HEK293T (cell line): ENCODE data around the gene FAM110C.

Source experiments
- CTCF ChIA-PET: fragments of 350-600 bp; formaldehyde crosslinking; extraction: SDS; loops from one replicate; lab custom pipeline; 2021; ENCODE audit warnings: antibody characterized with exemption, inconsistent platforms; lab: Yijun Ruan, JAX
- POLR2A ChIA-PET: fragments of 350-600 bp; formaldehyde crosslinking; extraction: SDS; loops from one replicate; lab custom pipeline; 2020; ENCODE audit warnings: antibody characterized with exemption, inconsistent platforms; lab: Yijun Ruan, JAX
- DNase-seq: peaks from one replicate; pipeline ENCODE4 v3.0.0; 2012; ENCODE audit warnings: mixed read lengths; ENCODE audit errors: extremely low spot score
- ARNT ChIP-seq: fragments of 450-650 bp; IDR thresholded peaks from 2 replicates; pipeline ENCODE4 v1.6.1; 2017; ENCODE audit warnings: mild to moderate bottlenecking
- BHLHE40 ChIP-seq: fragments of 450-650 bp; IDR thresholded peaks from 2 replicates; pipeline ENCODE4 v1.6.1; 2016; ENCODE audit warnings: mild to moderate bottlenecking, moderate library complexity, borderline replicate concordance
- CTBP1 ChIP-seq: fragments of 450-650 bp; IDR thresholded peaks from 2 replicates; pipeline ENCODE4 v1.6.1; 2016; ENCODE audit warnings: borderline replicate concordance
- ELF4 ChIP-seq: fragments of 450-650 bp; IDR thresholded peaks from 2 replicates; pipeline ENCODE4 v1.6.1; 2017; ENCODE audit warnings: antibody characterized with exemption
- FOXA1 ChIP-seq: fragments of 450-650 bp; IDR thresholded peaks from 2 replicates; pipeline ENCODE4 v1.6.1; 2016; ENCODE audit warnings: mild to moderate bottlenecking
- FOXK2 ChIP-seq: fragments of 450-650 bp; IDR thresholded peaks from 2 replicates; pipeline ENCODE4 v1.6.1; 2016; ENCODE audit warnings: mild to moderate bottlenecking
- FOXM1 ChIP-seq: fragments of 450-650 bp; IDR thresholded peaks from 2 replicates; pipeline ENCODE4 v1.6.1; 2017; ENCODE audit warnings: mild to moderate bottlenecking, borderline replicate concordance
- HDGF ChIP-seq: fragments of 450-650 bp; IDR thresholded peaks from 2 replicates; pipeline ENCODE4 v1.6.1; 2017; ENCODE audit warnings: antibody characterized with exemption, borderline replicate concordance
- L3MBTL2 ChIP-seq: fragments of 450-650 bp; conservative IDR thresholded peaks from 2 replicates; pipeline ENCODE4 v1.6.1; 2016; ENCODE audit warnings: mild to moderate bottlenecking
- LEF1 ChIP-seq: fragments of 450-650 bp; IDR thresholded peaks from 2 replicates; pipeline ENCODE4 v1.6.1; 2017; ENCODE audit warnings: mild to moderate bottlenecking, borderline replicate concordance
- NFRKB ChIP-seq: fragments of 450-650 bp; IDR thresholded peaks from 2 replicates; pipeline ENCODE4 v1.6.1; 2016; ENCODE audit warnings: mild to moderate bottlenecking, moderate library complexity
- SP1 ChIP-seq: fragments of 450-650 bp; IDR thresholded peaks from 2 replicates; pipeline ENCODE4 v1.6.1; 2017
- SUZ12 ChIP-seq: fragments of 450-650 bp; IDR thresholded peaks from 2 replicates; pipeline ENCODE4 v1.6.1; 2016; ENCODE audit warnings: mild to moderate bottlenecking
- TARDBP ChIP-seq: fragments of 450-650 bp; IDR thresholded peaks from 2 replicates; pipeline ENCODE4 v1.6.1; 2016
- ZNF384 ChIP-seq: fragments of 450-650 bp; IDR thresholded peaks from 2 replicates; pipeline ENCODE4 v1.6.1; 2016
- TF ChIP-seq, protein P1 (sequence below): fragments of 450-650 bp; IDR thresholded peaks from 2 replicates; pipeline ENCODE4 v1.6.1; 2016

The FAM110C gene

GRCh38 chr2:46131-46470, 204 bp downstream of the FAM110C start:
- CTCF ChIA-PET = no interaction called here
- POLR2A ChIA-PET = no interaction called here
- no peak for TF ChIP-seq ELF4
- TF ChIP-seq LEF1 = no peak
- TF ChIP-seq CTBP1 = no peak
- no peak for TF ChIP-seq SUZ12
- TF ChIP-seq L3MBTL2 = no peak
- no peak for TF ChIP-seq NFRKB
- no peak for TF ChIP-seq BHLHE40
- no peak for TF ChIP-seq FOXM1
- no peak for TF ChIP-seq TARDBP
- no peak for TF ChIP-seq SP1
- no peak for TF ChIP-seq ARNT
- TF ChIP-seq ZNF384 = no peak
- TF ChIP-seq FOXA1 = no peak
- TF ChIP-seq, protein P1, sequence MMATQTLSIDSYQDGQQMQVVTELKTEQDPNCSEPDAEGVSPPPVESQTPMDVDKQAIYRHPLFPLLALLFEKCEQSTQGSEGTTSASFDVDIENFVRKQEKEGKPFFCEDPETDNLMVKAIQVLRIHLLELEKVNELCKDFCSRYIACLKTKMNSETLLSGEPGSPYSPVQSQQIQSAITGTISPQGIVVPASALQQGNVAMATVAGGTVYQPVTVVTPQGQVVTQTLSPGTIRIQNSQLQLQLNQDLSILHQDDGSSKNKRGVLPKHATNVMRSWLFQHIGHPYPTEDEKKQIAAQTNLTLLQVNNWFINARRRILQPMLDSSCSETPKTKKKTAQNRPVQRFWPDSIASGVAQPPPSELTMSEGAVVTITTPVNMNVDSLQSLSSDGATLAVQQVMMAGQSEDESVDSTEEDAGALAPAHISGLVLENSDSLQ = no peak
- no peak for TF ChIP-seq HDGF
- no peak for TF ChIP-seq FOXK2
- no peak for DNase-seq

DNA sequence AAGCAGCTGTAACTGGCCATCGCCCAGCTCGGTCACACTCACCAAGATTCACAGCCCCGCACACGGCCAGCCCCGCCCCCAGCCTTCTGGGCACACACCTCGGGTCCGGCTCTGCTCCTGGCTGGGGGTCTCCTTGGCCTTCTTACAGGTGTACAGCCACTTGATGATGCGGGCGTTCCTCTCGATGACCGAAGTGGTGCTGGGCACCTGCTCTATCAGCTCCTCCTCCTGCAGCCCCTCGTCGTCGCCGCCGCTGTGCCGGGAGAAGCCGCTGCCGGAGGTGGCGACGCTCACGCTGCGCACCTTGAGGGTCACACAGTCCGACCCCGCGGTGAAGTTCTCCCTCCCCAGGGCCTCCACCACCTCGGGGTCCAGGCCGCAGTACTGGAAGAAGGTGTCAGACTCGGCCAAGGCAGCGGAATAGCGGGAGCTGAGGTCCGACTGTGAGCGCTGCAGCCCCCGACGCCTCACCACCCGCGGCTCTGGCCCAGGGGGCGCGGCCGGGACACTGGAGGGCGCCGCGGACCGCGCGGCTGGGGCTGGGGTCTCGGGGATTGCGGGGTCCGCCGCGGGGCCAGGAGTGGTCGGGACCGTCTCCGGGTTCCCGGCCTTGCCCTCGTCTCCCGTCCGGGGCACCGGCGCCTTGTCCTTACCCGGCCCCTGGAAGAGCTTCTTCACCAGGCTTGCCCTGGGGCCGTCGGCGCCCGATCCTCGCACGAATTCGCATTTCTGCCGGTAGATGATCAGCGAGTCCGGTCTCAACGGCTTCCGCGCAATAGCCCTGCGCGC, 769 bp downstream of the FAM110C start:
- POLR2A ChIA-PET = no interaction called here
- TF ChIP-seq ARNT (no peak), L3MBTL2 (no peak), FOXK2 (no peak), LEF1 (no peak), TARDBP (no peak), NFRKB (no peak), FOXM1 (no peak), BHLHE40 (no peak), ZNF384 (no peak)
- CTCF ChIA-PET = no interaction called here
- DNase-seq = no peak

- ChIA-PET POLR2A (no interaction called here), CTCF (no interaction called here)
- DNase-seq = no peak
- TF ChIP-seq NFRKB (no peak), FOXK2 (no peak), SUZ12 (no peak), ARNT (no peak), ZNF384 (no peak), LEF1 (no peak), FOXA1 (no peak), L3MBTL2 (no peak), TARDBP (no peak)
Measured at GRCh38 chr2:44748-45341, 1.5 kb downstream of the FAM110C start.

DNA sequence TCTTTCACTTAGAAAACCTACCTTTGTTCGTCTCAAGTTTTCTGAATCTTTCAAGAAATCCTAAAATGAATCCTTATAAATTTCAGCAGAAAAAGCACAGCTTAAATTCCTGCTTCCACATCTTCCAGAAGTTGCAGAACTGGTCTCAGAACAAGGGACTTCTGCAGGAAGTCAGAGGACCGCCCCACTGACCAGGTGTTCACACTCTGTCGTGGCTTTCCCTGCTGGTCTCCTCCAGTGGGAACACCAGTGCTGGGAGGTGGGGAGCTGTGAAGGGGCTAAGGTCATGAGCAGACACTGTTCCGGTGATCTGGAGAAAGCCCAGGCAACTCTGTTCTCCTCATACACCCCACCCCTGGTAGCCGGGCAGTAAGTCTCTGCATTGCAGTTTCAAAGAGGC, 3.5 kb downstream of the FAM110C start:
- no peak for TF ChIP-seq FOXK2
- TF ChIP-seq SUZ12 = no peak
- TF ChIP-seq, protein P1 = no peak
- TF ChIP-seq FOXM1 = no peak
- ChIA-PET CTCF (no interaction called here), POLR2A (no interaction called here)
- DNase-seq = no peak

DNA sequence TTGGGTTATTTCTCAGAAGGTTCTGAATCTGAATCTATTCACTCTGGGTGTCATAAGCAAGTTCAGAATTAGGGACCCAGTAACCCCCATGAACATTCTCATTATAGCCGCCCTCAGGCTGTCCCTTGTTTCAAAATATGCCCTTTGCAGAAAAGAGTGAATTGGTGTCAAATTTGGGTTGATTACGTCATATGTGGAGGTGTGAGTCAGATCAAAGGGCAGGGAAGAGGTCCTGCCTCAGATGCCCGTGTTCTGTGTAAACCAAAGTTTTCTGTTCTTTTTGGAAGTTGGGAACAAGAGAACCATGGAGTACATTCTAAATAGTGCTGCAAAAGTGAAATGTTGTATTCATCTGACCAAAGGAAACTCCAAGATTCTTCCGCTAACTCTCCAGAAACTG, 5.8 kb downstream of the FAM110C start:
- TF ChIP-seq CTBP1 (no peak), SUZ12 (no peak), FOXA1 (no peak), ZNF384 (no peak), L3MBTL2 (no peak), NFRKB (no peak), HDGF (no peak), ELF4 (no peak), BHLHE40 (no peak), FOXM1 (no peak), SP1 (no peak), TARDBP (no peak), FOXK2 (no peak), LEF1 (no peak), ARNT (no peak)
- TF ChIP-seq, protein P1 = no peak
- ChIA-PET POLR2A (no interaction called here), CTCF (no interaction called here)
- no peak for DNase-seq

GRCh38 chr2:38155-38554, 8.2 kb downstream of the FAM110C start:
- CTCF ChIA-PET = no interaction called here
- no peak for TF ChIP-seq CTBP1
- TF ChIP-seq LEF1 = no peak
- no peak for TF ChIP-seq FOXK2
- TF ChIP-seq FOXM1 = no peak
- no peak for TF ChIP-seq SUZ12
- no peak for TF ChIP-seq SP1
- no peak for TF ChIP-seq ZNF384
- TF ChIP-seq, protein P1 = no peak
- TF ChIP-seq L3MBTL2 = no peak
- no peak for TF ChIP-seq FOXA1
- TF ChIP-seq BHLHE40 = no peak
- TF ChIP-seq HDGF = no peak
- TF ChIP-seq TARDBP = no peak
- TF ChIP-seq NFRKB = no peak
- TF ChIP-seq ELF4 = no peak
- no peak for DNase-seq
- POLR2A ChIA-PET = no interaction called here
